ENCODE measurements around the gene CLEC10A.
"Not testable (repeated sequence)": the region's sequence is repeated elsewhere in the genome, so short reads cannot be mapped to it uniquely, and the experiment has no call there.

Gene CLEC10A

DNA sequence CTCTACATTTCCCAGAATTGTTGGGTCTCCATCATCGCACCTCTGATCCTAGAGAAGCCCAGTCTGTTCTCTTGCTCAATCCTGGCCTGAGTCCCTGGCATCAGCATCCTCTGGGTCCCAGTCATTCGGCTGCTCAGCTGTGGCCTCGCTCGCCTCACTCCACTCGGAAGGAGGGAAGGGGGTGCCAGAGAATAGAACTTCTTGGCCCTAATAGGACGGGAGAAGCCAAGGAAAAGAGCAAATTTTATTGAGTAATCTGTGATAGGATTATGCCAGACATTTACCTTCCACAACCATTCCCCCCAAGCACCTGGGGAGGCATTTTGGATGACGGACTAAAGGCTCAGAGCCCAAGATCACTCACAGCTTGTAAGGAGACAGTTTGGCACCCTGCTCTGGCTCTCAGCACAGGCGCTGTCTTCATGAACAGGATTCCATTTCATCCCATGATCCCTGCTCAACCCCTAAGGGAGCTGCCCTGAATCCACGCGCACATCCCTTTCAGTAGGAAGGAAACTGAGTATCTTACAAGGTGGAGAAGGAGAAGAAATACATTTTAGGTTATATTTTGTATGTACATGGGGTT, 498 bp upstream of the CLEC10A start:
- no peak overlapping the region for H3K27ac ChIP-seq
- no peak for DNase-seq (ENCODE audit: low read depth, low spot score)

GRCh38 chr17:7078711-7079110, 1.3 kb downstream of the CLEC10A start:
- DNase-seq (ENCODE audit: low read depth, low spot score): no peak
- H3K27ac ChIP-seq: no peak overlapping the region

- DNase-seq (ENCODE audit: low read depth, low spot score): no peak
- H3K27ac ChIP-seq: no peak overlapping the region
These were observed 2.0 kb downstream of the CLEC10A start for GRCh38 chr17:7077911-7078546.

DNA sequence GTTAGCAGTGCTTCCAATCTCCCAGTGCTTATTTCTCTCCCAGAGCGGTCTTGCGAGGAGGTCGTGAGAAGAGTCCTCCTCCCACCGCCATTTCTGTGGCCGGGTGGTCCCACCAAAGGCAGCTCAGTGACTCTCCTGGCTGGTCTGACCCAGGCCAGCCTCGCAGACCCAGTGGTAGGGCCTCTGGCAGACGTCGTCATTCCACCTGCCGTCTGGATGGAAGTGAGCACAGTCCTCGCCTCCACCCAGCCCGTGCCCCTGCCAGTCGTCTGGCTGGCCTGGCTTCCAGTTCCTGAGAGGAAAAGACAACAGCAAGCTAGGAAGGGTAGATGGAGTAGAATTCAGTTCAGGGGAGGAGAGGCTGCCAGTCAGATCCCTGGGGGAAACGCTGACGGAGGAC, 5.1 kb downstream of the CLEC10A start:
- DNase-seq (ENCODE audit: low read depth, low spot score): no peak
- H3K27ac ChIP-seq: no peak overlapping the region

GRCh38 chr17:7072406-7072805, 7.6 kb downstream of the CLEC10A start:
- no peak overlapping the region for H3K27ac ChIP-seq
- no peak for DNase-seq (ENCODE audit: low read depth, low spot score)

DNA sequence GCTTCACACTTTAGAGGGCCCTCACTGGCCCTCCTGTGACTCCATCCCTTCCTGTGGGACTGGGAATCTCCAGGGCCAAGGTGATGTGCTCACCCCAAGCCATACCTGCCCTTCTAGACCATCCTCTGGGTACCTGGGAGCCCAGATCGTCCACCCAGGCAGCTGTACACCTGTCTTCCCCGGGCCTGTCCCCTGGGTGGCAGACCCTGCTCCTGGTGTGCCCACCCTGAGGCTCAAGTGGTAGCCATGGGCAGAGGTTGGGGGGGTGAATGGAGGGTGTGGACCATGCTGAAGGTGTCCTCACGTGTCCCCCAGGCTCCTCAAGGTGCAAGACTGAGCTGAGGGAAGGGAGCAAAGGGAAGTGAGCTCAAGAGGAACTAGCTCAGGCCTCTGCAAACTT, 9.3 kb downstream of the CLEC10A start:
- H3K27ac ChIP-seq: no peak overlapping the region
- no peak for DNase-seq (ENCODE audit: low read depth, low spot score)

GRCh38 chr17:7068268-7068667, 11.8 kb downstream of the CLEC10A start:
- no peak for DNase-seq (ENCODE audit: low read depth, low spot score)
- H3K27ac ChIP-seq: no peak overlapping the region

- DNase-seq (ENCODE audit: low read depth, low spot score): no peak
- H3K27ac ChIP-seq: no peak overlapping the region
These were observed 12.9 kb downstream of the CLEC10A start for GRCh38 chr17:7067198-7067597.

GRCh38 chr17:7064261-7064660, 15.8 kb downstream of the CLEC10A start:
- H3K27ac ChIP-seq: no peak overlapping the region

DNA sequence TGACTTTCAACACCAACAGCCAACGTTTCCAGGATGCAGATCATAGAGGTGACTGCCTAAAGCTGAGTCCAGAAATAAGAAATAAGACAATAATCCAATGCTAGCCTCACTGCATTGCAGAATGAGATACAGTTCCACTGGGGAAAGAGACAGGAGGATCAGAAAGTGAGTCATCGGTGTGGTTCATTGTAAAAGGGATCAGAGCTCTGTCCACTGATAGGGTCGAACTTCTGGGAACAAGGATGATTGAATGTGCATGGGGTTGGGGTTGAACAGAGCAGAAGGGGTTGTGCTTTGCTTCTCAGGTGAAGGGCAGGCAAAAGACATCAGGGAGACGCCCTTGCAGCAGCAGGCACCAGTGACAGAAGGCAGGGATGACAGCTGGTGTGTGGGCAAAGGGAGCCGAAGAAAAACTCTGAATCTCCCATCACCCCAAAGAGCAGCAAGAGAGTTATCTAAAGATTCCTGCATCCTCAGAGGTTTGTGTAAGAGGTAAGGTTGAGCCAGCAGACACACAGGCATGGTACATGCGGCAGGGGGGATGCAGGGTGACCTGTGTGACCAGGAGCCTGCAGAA, 16.4 kb downstream of the CLEC10A start:
- no peak overlapping the region for H3K27ac ChIP-seq
- no peak for DNase-seq (ENCODE audit: low read depth, low spot score)

More at GRCh38 chr17:7064261-7064660, 15.8 kb downstream of the CLEC10A start:
- no peak for DNase-seq (ENCODE audit: low read depth, low spot score)

- peak overlapping the region; percentile 73 for H3K27ac ChIP-seq
- peak; percentile 92 for DNase-seq (ENCODE audit: low read depth, low spot score)
These were observed 19.7 kb downstream of the CLEC10A start for GRCh38 chr17:7060165-7060891.

- peak overlapping the region; percentile 10 for H3K27ac ChIP-seq
- DNase-seq (ENCODE audit: low read depth, low spot score): peak; percentile 40
These were observed 21.1 kb downstream of the CLEC10A start for GRCh38 chr17:7058831-7059447.

DNA sequence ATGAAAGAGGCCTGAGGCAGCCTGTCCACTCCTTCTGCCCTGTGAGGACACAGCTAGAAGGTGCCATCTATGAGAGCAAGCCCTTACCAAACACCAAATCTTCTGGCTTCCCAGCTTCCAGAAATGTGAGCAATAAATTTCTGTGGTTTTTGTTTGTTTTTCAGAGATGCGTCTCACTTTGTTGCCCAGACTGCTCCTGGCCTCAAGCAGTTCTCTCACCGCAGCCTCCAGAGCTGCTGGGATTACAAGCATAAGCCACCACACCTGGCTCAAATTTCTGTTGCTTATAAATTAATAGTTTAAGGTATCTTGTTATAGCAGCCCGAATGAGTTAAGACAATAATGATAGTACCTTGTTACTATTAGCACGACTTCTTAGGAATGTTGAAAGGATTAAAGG, 23.7 kb downstream of the CLEC10A start:
- H3K27ac ChIP-seq: no peak overlapping the region
- peak; percentile 48 for DNase-seq (ENCODE audit: low read depth, low spot score)

DNA sequence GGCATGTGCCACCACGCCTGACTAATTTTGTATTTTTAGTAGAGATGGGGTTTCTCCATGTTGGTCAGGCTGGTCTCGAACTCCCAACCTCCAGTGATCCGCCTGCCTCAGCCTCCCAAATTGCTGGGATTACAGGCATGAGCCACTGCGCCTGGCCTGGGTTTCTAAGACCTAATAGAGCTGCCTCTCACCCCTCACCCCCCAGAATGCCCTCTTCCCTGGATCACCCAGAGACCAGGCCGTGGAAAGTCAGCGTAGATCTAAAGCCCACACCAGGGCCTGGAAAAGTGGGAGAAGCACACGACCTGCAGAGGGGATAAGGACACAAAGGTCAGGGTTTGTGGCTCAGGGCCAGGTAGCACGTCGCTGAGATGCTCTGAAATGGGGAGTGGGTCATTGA, 29.5 kb downstream of the CLEC10A start:
- DNase-seq (ENCODE audit: low read depth, low spot score); H3K27ac ChIP-seq: not testable (repeated sequence)

DNA sequence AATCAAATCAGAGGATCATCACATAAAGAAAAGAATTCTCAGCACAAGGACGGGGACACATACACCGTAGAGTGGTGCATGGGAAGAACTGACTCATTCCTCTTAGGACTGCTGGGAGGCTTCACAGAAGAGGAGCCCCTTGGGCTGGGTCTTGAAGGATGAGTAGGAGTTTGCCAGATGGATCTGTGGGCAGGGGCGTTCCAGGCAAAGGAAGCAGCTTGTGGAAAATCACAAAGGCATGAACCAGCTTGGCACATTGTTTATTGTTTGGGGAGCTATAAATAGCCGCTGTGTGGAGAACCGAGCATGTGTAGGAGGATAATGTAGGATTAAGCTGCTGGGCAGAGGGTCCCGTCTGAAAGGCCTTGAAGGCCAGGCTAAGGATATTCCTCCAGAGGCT, 31.1 kb downstream of the CLEC10A start:
- no peak overlapping the region for H3K27ac ChIP-seq
- no peak for DNase-seq (ENCODE audit: low read depth, low spot score)

DNA sequence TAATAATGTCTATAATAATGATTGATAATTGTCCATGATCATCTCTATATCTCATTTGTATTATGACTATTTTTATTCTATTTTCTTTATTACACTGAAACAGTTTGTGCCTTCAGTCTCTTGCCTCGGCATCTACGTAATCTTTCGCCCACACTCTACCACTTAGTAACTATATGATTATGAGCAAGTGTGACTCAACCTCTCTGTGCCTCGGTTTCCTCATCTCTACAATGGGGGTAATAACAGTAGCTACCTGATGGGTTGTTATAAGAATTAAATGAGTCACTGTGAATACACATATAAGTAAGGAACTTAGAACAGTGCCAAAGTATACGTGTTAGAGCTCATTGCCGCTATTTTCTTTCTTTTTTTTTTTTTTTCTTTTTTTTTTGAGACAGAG, 32.5 kb downstream of the CLEC10A start:
- no peak for DNase-seq (ENCODE audit: low read depth, low spot score)
- no peak overlapping the region for H3K27ac ChIP-seq

- not testable (repeated sequence) for DNase-seq (ENCODE audit: low read depth, low spot score)
- H3K27ac ChIP-seq: peak overlapping the region; percentile 83
These were observed 33.2 kb downstream of the CLEC10A start for GRCh38 chr17:7046725-7047397.

DNA sequence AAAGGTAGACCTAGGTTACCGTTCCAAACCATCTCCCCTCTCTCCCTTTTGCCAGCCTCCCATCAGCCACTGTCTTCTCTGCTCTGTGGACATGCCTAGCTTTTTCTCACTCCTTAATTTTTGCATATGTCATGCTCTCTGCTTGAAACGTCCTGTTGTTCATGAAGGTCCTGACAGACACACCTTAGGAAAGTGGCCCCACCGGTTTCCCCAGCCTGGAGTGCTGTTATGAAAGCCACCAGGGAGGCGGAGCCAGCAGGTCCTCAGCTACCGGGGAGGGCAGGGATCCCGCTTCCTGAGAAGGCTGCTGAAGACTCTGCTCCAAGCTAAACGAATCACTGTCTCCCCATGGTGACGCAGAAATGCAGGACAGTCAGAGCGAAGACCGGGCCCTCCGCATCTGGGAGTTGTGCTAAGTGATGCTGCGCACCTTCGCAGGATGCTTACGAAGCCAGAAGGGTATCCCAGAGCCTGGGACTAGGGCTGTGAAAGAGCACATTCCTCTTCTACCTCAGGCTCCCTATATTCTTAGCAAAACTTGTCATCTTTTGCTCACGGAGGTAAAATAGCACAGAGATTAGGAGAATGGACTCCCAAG, 33.8 kb downstream of the CLEC10A start:
- peak; percentile 82 for DNase-seq (ENCODE audit: low read depth, low spot score)

GRCh38 chr17:7045492-7046126, 34.4 kb downstream of the CLEC10A start:
- DNase-seq (ENCODE audit: low read depth, low spot score): no peak
- H3K27ac ChIP-seq: peak overlapping the region; percentile 83

More for the DNA sequence above, 33.8 kb downstream of the CLEC10A start:
- H3K27ac ChIP-seq: peak overlapping the region; percentile 83

Data from epithelial cell of prostate (primary cell).